Measurements from ENCODE around the gene GPATCH8.

GRCh38 chr17:44432254-44433157, 70.7 kb downstream of the GPATCH8 start:
- TF ChIP-seq CTCF (conservative IDR thresholded peaks at IDR 0.05 in 1 of 2, IDR thresholded peaks at IDR 0.05 in 1 of 2; ENCODE audit: extremely low read depth in 1 of 2, insufficient read depth in 1 of 2, low read depth in 1 of 2, low read length in 2 of 2): no peak
- no peak for TF ChIP-seq EZH2 (IDR thresholded peaks at IDR 0.05; ENCODE audit: borderline replicate concordance, low read length)

All from mammary epithelial cell (primary cell).